NT2/D1 (cell line): ENCODE measurements around the gene ERVH48-1.
A peak's percentile ranks its signal among the peaks of the same experiment; 100 is the strongest.

ENCODE experiments used
- DNase-seq: peaks from one replicate; pipeline ENCODE4 v3.0.0-alpha.2; 2011; ENCODE audit warnings: low read depth, low spot score
- H3K27me3 ChIP-seq: 2 replicates; pipeline ENCODE4 v1.6.0; 2011; ENCODE audit warnings: mild to moderate bottlenecking; ENCODE audit not compliant: insufficient read length, insufficient read depth
- H3K36me3 ChIP-seq: 2 replicates; pipeline ENCODE4 v1.6.1; 2011; ENCODE audit warnings: mild to moderate bottlenecking, low read length, mixed read lengths; ENCODE audit not compliant: insufficient read depth, insufficient read length
- H3K4me1 ChIP-seq: 2 replicates; pipeline ENCODE4 v1.5.1; 2011; ENCODE audit not compliant: insufficient read depth, insufficient read length
- H3K4me3 ChIP-seq: 2 replicates; pipeline ENCODE4 v1.5.1; 2011; ENCODE audit warnings: low read depth; ENCODE audit not compliant: insufficient read length
- H3K9ac ChIP-seq: 2 replicates; pipeline ENCODE4 v1.6.0; 2011; ENCODE audit warnings: low read depth; ENCODE audit not compliant: insufficient read length
- H3K9me3 ChIP-seq: 2 replicates; pipeline ENCODE4 v1.5.1; 2011; ENCODE audit warnings: mild to moderate bottlenecking, low read length; ENCODE audit not compliant: insufficient read depth
- SUZ12 ChIP-seq: IDR thresholded peaks from 2 replicates; pipeline ENCODE4 v1.6.1; 2011; ENCODE audit not compliant: insufficient read length, insufficient read depth; ENCODE audit errors: extremely low read depth
- YY1 ChIP-seq: IDR thresholded peaks from 2 replicates; pipeline ENCODE4 v1.6.1; 2011; ENCODE audit not compliant: insufficient read length, insufficient read depth
- ZNF274 ChIP-seq: IDR thresholded peaks from 2 replicates; pipeline ENCODE4 v1.6.1; 2011; ENCODE audit warnings: mild to moderate bottlenecking, low read depth, low read length

Gene ERVH48-1

DNA sequence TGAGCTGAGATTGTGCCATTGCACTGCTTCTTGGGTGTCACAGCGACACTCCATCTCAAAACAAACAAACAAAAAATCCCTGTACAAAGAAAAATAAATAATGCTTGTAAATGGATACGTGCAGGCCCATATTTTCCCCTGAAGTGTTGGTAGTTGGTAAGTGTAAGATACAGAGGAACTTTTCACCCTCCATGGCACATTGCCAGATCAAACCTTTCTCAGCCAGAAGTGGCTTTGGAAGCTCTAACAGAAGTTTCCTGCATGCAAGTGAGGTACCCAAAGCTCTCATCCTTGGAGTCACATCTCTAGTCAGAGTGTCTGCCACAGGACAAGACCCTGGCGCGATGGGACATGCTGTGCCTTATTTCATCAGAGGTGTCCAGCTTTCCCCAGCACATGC lies 25.0 kb downstream of the ERVH48-1 start:
- H3K36me3 ChIP-seq, result peaks cover 79% of the 10 kb centered on the region
- no peak for TF ChIP-seq SUZ12
- TF ChIP-seq ZNF274, result no peak
- no peak for TF ChIP-seq YY1
- no peaks in the 10 kb centered on the region for H3K9me3 ChIP-seq
- no peak overlapping the region for H3K4me3 ChIP-seq
- DNase-seq, result no peak
- peaks cover 2% of the 10 kb centered on the region for H3K4me1 ChIP-seq
- no peak overlapping the region for H3K9ac ChIP-seq
- H3K27me3 ChIP-seq, result no peaks in the 10 kb centered on the region

DNA sequence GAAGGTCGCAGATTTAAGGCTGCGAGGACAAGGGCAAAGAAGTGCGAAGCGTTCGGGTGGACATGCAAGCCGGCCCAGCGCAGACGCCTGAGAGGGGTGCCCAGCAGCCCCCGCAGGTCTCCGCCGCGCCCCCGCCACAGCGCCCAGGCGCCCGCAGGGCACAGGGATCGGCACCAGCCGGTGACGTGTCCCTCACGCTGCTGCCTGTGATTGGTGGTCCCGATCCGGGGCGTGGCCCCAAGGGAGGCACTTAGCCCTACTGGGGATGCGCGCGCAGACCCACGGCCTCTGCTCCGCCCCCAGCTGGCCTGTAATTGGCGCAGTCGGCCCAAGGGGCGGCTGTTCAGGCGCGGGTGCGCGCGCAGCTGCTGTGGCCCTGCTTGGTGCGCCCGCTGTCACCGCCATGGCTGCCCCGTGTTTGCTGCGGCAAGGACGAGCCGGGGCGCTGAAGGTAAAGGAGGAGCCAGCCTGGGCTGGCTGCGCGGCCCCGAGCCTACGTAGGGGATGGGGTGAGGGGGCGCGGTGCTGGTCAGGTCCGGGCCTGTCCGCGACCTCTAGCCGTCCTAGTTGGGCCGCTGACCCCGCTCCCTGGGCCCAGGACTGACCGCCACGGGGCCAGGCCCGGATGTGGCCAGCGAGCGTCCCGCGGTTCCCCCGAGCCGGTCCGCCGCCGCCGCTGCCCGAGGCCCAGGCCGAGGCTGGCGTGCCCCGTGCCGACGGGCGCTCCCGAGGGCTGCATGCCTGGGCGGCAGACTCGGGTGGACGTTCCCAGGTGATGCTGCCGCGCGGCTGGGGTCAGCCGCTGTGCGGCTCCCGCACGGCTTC lies 32.3 kb downstream of the ERVH48-1 start, which contains the start of gene NDUFV3:
TSS of gene NDUFV3 (plus strand) at position 379 of the 825 bp plus-strand sequence. CDS start at position 404, 25 bp downstream.
- DNase-seq, result peak; percentile 100
- TF ChIP-seq YY1, result peak; percentile 79
- TF ChIP-seq ZNF274, result no peak
- no peak for TF ChIP-seq SUZ12
- Histone ChIP-seq H3K27me3 (no peaks in the 10 kb centered on the region), H3K4me3 (peak within 1 kb of the TSS; percentile 100), H3K4me1 (peaks cover 2% of the 10 kb centered on the region), H3K36me3 (peaks cover 25% of the 10 kb centered on the region), H3K9me3 (no peaks in the 10 kb centered on the region), H3K9ac (peak within 1 kb of the TSS; percentile 96)

DNA sequence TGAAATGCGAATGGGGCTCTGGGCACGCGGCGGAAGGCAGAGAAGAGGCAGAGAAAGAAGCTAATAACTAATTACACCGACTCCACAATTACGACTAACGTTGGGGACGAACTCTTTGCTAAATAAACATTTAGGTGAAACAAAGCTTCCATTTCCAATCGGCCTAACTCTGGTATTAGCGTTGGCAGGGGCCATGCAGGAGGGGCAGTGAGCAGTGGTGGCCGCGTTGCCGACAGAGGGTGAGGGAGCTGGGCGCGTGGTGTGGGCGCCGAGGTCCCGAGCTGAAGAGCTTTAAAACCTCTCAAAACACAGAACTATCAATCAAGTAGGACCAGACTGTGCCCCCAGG lies 32.9 kb downstream of the ERVH48-1 start:
- peak overlapping the region; percentile 100 for H3K4me3 ChIP-seq

DNA sequence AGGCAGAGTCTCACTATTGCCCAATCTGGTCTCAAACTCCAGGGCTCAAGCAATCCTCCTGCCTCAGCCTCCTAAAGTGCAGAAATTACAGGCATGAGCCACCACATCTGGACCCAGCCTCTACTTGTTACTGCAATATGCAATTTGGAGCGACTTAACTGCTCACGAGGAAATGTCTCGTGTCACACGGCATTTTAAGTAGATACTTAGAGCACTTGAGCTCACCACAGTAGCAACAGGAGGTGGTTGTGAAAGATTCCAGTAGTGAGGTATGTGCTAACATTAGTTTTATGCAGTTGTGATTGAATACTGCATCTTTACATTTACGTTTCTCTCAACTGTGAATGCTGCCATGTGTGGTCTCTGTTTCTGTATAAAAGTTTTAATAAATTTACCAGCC lies 38.1 kb downstream of the ERVH48-1 start:
- no peaks in the 10 kb centered on the region for H3K27me3 ChIP-seq
- H3K9ac ChIP-seq, result no peak overlapping the region
- peaks cover 11% of the 10 kb centered on the region for H3K36me3 ChIP-seq
- no peak overlapping the region for H3K4me3 ChIP-seq
- no peak for TF ChIP-seq SUZ12
- no peak for TF ChIP-seq YY1
- no peak for TF ChIP-seq ZNF274
- DNase-seq, result no peak
- no peaks in the 10 kb centered on the region for H3K9me3 ChIP-seq
- H3K4me1 ChIP-seq, result peaks cover 1% of the 10 kb centered on the region

More for the DNA sequence above, 32.9 kb downstream of the ERVH48-1 start:
- no peak for TF ChIP-seq YY1
- TF ChIP-seq SUZ12, result no peak
- TF ChIP-seq ZNF274, result no peak
- Histone ChIP-seq H3K9ac (peak overlapping the region; percentile 96), H3K4me1 (peaks cover 2% of the 10 kb centered on the region), H3K36me3 (peaks cover 23% of the 10 kb centered on the region), H3K9me3 (no peaks in the 10 kb centered on the region), H3K27me3 (no peaks in the 10 kb centered on the region)
- no peak for DNase-seq

DNA sequence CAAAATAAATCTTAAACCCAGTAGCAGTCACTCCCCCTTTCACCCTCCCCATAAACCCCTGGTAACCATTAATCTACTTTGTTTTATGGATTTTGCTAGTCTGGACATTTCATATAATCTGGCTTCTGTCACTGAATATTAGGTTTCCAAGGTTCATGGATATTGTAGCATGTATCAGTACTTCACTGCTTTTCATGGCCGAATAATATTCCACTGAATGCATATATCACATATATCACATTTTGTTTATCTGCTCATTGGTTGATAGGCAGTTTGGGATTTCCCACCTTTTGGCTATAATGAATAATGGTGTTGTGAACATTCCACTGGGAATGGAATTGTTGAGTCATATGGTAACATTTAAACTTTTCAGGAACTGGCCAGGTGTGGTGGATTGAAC lies 41.5 kb downstream of the ERVH48-1 start:
- Histone ChIP-seq H3K27me3 (no peaks in the 10 kb centered on the region), H3K9ac (no peak overlapping the region), H3K4me3 (no peak overlapping the region), H3K4me1 (no peaks in the 10 kb centered on the region), H3K36me3 (peaks cover 15% of the 10 kb centered on the region), H3K9me3 (no peaks in the 10 kb centered on the region)
- TF ChIP-seq YY1, result no peak
- no peak for DNase-seq

DNA sequence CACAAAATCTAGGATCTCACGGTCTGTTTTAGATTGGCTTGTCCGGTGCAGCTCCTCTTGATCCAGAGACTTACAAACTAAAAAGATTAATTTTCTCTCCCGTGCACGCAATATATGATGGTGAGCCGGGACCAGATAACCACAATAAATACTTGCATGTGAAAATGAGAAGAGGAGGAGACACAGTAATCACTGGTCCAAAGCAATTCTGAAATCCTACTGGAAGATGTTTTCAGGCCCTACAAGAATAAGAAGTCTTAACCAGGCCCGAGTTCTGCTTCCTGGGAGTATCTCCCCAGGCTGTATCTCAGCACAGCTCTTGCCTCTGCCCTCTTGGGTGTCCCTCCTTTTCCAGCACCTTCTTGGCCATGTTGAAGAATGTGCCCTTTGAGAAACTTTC lies 45.1 kb downstream of the ERVH48-1 start:
- TF ChIP-seq YY1, result no peak
- TF ChIP-seq ZNF274, result no peak
- no peak for TF ChIP-seq SUZ12
- peaks cover 36% of the 10 kb centered on the region for H3K36me3 ChIP-seq
- H3K27me3 ChIP-seq, result no peaks in the 10 kb centered on the region
- peak overlapping the region; percentile 100 for H3K4me3 ChIP-seq
- no peak for DNase-seq
- H3K9ac ChIP-seq, result peak overlapping the region; percentile 100
- no peaks in the 10 kb centered on the region for H3K9me3 ChIP-seq
- H3K4me1 ChIP-seq, result peaks cover 2% of the 10 kb centered on the region

DNA sequence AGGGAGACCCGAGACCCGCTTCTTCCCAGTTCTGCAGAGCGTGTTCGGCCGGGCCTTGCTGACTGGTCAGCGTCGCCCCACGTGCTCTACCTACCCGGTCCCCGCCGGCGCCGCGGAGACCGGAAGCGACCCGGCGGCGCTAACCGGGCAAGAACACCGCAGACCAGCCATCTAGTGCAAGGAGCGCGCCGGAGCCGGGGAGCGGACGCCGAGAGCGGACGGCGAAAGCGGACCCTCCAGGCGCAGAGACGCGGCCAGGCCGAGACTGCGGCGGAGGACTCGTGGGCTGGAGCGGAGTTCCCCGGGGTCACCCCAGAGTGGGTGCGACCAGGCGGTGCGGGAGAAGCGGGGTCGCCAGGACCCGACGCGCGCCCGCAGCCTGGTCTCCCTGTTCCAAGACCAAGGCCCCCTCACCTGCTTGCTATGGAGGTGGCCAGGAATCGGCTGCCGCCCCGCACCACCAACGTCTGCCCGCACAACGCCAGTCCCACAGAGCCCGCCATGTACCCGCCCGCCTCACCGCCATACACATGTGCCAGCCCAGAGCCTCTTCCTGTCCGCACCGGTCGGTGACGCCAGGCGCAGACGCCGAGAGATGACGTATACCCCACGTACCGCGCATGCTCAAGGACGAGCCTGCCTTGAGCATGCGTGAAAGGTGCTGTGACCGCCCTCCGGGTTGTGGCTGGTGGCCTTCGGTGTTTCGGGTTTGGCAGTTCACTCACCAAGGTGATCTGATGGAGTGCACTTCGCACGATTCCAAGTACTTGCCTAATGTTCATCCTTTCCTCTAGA lies 46.2 kb downstream of the ERVH48-1 start, which contains the start of gene WDR4:
TSS of gene WDR4 (minus strand) at position 547 of the 795 bp plus-strand sequence. CDS start at position 503, 44 bp downstream.
- TF ChIP-seq YY1, result peak; percentile 71
- TF ChIP-seq ZNF274, result no peak
- TF ChIP-seq SUZ12, result no peak
- Histone ChIP-seq H3K27me3 (no peaks in the 10 kb centered on the region), H3K4me3 (peak within 1 kb of the TSS; percentile 100), H3K4me1 (peaks cover 2% of the 10 kb centered on the region), H3K9ac (peak within 1 kb of the TSS; percentile 100), H3K36me3 (peaks cover 42% of the 10 kb centered on the region), H3K9me3 (no peaks in the 10 kb centered on the region)
- peak; percentile 100 for DNase-seq
